GM21526 (cell line): Measurements from ENCODE around the gene COL20A1.
"Not testable (repeated sequence)": the region's sequence is repeated elsewhere in the genome, so short reads cannot be mapped to it uniquely, and the experiment has no call there.

Experiments used
- ATAC-seq: cut with Tn5 transposase; IDR thresholded peaks from one replicate; pipeline ENCODE4 v1.9.1; 2021; ENCODE audit warnings: moderate library complexity; ENCODE audit not compliant: unreplicated experiment, low FRiP score

The COL20A1 gene

DNA sequence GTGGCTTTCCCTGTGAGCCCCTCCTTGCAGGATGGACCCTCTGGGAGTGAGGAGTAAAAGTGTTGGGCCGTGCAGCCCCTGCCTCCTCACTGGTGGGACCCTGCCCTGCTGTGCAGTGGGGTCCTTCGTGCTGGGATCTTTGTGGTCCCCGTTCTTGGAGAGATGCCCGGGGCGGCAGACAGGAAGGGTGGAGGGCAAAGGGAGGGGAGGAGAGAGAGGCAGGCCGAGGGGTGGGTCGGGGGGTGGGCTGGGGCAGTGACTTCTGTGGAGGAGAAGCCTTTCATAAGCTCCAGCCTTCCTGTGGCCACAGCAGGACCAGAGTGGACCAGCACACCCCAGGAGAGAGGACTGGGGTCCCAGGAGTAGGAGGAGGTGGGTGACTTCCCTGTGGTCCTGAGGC is at the start of gene COL20A1:
Gene COL20A1, plus strand, starts transcription at position 283 of the 400 bp plus-strand sequence. CDS start 1,922 bp downstream, outside the sequence.
- no peak for ATAC-seq

DNA sequence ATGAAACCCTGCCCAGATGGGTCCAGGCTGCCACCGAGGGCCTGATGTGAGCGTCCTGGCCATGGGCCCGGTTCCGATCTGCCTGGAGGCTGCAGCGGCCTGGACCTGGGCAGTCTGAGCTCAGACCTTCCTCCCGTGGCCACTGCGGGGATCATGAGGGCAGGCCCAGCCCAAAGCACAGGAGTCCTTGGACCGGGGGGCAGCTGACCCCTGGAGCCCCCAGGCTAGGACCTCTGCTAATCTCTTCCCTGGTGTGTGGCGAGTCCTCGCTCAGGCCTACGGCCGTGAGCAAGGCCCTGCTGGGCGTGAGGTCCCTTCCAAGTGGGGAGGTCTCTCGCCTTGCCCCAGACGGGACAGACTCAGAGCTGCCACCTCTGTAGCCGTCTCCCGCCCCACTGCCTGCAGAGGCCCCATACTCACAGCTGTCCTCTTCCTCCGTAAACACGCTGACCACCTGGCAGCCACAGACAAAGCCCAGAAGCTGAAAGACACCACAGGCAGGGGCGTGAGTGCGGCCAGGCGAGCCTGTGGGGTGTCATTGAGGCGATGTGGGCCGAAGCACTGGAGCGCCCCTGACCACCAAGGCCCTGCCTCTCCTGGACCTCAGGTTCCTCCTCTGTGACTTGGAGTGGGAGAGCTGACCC is 49.3 kb upstream of the COL20A1 start:
- no peak for ATAC-seq

DNA sequence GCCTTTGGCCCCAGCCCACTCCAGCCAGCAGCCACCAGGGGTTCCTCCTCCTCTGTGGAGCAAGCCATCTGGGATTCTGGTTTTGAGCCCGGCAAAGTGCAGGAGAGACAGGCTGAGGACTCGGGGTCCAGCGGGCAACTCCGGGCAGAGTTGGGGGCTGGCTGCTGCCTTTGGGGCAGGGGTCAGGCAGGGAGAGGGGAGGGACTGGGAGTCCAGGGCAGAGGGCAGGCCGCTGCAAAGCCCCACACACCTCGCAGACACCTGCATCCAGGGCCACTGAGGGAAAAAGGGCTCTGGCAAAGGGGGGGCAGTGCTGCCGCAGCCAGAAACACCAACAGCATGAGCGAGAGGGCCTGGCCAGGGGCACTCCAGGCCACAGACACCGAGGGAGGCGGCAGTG is 48.5 kb upstream of the COL20A1 start:
- no peak for ATAC-seq

DNA sequence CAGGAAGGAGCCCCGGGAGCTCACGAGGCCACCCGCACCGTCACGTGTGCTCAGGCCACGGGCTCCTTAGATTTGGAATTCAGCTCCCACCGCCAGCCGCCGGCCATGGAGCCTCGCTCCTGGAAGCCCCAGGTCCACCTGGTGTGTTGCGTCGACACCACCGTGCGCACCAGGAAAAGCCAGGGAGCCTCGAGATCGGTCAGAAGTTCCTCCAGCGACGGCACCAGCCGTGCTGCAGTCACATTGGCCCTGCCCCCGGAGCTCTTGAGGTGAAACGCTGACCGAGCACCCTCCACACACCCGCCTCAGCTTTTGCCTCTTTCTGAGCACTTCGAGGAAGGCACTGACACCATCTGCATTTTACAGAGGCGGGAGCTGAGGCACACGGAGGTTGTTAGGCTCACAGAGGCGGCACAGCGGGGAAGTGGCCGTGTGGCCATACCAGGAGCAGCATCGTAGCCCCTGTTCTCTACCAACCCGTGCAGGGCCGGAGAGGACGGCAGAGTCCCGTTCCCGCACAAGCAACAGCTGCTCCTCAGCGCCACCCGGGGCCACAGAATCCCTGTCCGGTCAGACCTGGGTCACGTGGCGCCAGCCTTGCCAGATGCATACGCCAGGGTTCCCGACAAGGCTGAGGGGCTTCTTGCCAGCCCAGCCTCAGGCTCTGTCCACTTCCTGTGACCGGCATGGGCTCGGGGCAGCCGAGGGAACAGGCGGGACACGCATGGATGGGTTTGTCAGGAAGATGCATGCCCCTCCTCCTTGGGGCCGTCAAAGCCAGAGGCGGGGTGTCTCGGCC is 46.3 kb upstream of the COL20A1 start:
- no peak for ATAC-seq

DNA sequence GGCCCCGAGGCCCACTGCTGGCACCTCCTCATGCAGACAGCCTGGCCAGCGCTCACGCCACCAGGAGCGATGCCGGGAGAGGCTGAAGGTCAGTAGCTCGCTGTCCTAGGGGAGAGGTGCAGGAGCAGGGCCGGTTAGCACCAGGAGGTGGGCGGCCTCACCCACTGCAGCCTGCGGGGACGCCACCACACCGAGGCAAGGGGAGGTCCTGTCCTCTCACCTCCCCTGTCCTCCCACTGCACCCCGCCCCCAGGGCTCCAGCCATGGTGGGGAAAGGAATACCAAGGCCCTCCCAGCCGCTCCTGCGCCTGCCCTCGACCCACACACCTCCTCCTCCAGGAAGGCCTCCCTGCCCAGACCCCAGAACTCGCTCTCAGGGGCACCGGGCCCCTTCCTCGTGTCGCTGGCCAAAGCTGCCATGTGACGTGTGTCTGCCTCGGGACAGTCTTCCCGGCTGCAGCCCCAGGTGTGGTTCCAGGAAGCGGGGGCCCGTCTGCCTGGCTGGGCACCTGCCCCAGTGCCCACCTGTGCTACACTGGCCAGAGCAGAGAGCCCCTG is 45.2 kb upstream of the COL20A1 start:
- no peak for ATAC-seq

DNA sequence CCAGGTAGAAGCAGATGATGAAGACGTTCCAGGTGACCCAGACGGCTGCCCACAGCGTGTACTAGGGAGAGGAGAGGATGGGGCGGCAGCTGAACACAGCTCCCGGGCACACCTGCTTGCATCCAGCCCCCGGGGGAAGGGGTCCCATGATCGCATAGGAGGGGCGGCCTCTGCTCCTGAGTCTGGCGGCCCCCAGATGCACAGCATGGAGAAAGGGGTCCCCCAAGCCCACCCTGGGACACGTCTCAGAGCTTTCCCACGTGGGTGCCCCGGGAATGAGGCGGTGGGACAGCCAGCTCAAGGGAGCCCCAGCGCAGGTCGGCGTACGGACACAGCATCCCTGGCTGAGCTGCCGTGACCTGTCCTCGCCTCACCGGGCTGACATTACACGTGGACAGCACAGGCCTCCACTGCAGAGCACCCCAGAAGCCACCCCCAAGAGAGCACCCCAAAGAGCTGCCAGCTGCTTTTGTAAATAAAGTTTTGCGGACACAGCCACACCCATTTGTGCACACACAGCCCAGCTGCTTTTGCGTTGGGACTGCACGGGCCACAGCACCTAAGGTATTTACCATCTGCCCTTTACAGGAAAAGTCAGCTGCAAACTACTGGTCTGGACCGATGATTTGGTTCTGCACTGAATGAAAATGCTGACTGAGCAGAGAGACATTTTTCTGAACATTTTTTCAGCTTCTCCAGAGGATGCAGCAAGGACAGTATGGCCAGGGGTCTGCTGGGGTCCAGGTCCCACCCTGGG is 44.0 kb upstream of the COL20A1 start:
- ATAC-seq = no peak

DNA sequence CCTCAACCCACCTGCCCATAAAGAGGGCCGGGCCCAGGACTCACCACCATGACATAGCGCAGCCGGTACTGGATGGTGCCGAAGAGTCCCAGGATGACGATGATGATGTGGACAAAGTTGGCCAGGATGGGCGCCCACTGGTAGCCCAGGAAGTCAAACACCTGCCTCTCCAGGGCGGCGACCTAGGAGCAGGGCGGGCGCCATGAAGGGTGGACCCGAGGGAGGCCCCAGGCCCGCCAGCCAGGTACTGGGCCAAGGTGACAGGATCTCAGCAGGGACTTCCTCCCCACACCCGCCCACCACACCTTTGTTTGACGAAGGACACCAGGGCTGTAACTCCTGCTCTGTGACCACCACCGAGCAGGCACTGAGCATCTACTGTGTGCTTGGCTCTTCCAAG is 43.1 kb upstream of the COL20A1 start:
- no peak for ATAC-seq

DNA sequence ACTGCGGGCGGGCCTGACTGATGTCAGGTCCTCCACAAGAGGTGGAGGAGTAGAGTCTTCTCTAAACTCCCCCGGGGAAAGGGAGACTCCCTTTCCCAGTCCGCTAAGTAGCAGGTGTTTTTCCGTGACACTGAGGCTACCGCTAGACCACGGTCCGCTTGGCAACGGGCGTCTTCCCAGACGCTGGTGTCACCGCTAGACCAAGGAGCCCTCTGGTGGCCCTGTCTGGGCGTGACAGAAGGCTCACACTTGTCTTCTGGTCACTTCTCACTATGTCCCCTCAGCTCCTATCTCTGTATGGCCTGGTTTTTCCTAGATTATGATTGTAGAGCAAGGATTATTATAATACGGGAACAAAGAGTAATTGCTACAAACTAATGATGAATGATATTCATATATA is 41.6 kb upstream of the COL20A1 start:
- not testable (repeated sequence) for ATAC-seq

DNA sequence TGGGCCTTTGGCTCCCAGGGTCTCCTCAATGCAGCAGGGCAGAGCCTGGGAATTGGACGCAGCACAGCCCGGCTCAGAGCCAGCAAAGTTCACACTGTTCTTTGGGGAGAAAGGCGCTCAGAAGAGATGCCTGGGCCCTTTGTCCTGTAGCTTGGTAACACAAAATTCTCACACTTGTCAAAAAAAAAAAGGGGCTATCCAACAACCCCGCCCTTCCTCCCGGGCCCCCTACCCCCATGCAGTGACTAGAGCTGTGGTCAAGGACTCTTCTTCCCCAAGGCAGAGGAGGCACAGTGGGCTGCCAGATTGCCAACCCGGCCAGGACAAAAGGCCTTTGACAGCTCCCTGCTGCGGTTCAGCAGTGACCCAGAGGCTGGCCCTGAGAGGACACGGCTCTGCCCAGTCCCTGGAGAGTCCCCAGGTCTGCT is 40.7 kb upstream of the COL20A1 start:
- ATAC-seq = no peak

DNA sequence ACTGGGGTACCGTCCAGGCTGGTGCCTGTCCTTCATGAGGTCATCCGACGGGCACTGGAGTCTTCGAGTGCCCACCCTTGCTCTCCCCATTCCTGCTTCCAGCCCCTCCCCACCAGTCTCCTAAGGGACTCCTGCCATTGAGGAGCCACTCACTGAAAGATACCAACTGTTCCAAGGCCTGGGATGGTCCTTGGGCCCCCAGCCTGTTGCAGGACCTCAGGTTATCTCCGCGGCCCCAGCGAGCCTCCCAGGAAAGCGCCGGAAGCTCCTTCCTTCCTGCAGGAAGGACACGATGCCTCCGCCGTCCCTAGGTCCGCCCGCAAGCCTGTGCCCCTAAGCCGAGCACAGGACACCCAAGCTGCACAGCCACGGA is 39.9 kb upstream of the COL20A1 start:
- no peak for ATAC-seq

DNA sequence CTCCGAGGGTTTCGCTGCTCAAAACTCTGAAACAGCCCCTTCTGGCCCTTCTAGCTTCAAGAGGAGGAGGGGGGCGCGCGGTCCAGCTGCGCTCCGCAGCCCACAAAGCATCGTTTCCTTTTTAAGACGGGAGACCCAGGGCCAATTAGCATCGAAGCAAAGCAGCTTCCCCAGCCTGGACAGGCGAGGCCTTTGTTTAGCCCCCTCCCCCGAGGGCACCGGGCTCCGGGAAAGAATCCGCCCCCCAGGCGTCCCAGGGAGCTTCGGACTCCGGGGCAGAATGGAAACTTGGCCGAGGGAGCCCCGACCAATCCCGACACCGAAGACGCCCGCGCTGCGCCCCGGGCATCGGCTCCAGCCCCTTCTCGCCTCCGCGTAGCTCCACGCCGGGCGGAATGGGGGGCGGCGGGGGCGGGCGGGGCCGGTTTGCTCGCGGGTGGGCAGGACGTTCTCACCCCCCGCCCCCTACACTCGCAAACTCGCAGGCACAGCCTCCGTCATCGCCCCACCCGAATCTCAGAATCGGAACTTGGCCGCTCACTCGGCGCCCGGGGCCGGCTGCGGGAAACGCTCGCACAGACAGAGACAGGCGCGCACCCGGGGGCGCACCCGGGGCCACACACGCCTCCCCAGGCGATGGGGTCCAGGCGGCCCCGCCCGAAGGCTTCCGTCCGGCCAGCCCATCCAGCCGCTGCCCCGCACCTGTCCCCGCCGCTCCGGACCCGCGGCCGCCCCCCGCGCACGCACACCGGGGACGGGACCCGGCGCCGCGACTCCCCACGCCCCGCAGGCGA is 39.4 kb upstream of the COL20A1 start:
- ATAC-seq = no peak

DNA sequence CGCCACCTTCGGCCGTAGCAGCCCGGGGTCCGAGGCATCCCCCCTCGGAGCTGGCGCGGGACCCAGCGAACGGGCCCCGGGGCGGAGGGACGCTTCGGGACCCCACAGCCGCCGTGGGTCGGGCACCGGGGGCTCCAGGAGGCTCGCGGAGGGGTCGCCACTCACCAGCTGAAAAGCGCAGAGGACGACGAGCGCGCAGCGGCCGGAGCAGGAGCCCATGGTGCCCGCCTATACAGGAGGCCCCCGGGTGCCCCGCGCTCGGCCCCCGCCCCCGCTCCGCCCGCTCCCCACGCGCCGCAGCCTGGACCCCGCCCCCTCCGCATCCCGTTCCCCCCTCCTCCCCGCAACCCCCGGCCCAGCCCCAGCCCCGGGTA is 38.8 kb upstream of the COL20A1 start, which contains the start of gene NKAIN4:
Gene NKAIN4, minus strand, starts transcription at position 232 of the 374 bp plus-strand sequence. Its CDS starts 13 bp downstream, at position 219.
- ATAC-seq = no peak

DNA sequence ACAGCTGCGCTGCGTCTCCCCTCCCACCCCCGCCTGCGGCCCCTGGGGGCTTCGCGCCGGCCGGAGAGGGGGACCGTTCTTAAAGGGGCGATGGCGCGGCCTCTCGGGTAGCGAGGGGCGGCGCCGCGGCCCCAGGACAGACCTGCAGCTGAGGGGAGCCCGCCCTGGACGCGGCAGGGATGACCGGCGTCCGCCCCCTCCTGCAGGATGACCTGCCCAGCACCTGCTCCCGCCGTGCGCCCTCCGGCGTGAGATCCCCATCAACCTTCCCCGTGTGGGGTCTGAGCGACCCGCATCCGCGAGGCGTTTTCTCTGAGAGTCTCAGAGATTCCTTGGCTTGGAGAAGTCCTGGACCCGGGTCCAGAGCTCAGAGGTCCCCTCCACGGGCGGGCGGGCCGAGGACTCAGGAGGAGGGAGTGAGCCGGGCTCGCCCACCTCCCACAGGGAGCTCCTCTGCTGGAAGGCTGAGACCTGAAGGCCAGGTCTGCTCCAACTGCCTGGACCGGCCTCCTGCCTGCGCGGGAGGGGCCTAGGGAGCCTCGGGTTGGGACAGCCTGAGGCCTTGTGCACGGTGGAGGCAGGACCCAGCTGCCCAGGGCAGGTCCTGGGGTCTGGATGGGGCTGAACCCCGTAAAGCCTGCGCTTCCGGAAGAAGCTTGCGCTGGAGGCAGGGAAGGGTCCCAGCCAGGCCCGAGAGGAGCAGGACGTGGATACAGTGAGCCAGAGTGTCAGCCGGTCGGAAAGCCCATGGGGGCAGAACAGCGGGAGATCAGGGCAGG is 38.2 kb upstream of the COL20A1 start:
- no peak for ATAC-seq

DNA sequence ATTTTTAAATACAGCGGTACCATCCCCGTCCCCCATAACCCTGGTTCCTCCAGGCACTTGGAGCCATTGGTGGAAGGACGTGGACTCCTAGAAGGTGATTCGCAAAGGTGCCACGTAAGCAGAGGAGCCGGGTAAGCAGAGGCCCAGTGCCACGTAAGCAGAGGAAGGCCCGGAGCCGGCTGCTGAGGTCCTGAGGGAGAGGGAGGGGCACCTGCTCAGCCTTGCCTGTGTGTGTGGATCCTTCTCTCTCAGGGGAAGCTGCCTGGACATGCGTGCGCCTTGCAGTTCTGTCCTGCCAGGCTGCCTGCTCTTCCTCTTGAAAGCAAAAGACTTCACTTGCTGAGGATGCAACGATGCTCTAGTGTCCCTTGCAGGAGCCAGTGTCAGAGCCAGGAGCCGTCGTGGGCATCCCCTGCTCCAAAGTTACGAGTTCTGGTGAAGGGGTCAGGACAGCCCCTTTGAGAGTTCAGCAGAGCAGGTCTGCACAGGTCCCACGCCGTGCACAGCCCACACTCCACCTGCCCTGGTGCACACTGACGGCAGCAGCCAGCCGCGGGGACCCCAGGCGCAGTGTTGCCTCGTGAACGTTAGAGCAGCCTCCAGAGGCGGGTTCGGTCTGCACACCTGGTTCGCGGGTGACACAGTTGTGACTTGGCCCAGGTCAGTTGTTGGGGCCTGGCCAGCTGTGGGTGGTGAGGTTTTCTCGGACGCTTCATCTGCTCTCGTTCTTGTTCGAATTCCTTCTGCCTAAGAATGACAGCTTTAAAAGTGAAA is 36.9 kb upstream of the COL20A1 start:
- no peak for ATAC-seq

DNA sequence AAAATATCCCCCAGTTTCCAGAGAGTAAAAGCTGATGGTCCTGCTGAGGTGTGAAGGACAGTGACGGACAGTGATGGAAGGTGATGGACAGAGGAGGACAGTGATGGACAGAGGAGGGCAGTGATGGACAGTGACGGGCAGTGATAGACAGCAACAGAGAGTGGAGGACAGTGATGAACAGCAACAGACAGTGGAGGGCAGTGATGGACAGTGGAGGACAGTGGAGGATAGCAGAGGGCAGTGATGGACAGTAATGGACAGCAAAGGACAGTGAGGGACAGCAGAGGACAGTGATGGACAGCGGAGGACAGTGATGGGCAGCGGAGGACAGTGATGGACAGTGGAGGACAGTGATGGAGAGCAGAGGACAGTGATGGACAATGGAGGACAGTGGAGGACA is 36.0 kb upstream of the COL20A1 start:
- ATAC-seq = no peak

DNA sequence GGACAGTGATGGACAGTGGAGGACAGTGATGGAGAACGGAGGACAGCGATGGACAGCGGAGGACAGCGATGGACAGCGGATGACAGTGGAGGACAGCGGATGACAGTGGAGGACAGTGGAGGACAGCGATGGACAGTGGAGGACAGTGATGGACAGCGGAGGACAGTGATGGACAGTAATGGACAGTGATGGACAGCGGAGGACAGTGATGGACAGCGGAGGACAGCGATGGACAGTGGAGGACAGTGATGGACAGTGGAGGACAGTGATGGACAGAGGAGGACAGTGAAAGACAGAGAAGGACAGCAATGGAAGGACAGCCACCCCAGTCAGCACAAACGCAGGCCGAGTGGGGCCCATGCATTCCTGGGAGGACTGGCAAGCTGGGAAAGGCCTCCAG is 35.4 kb upstream of the COL20A1 start:
- ATAC-seq = no peak

DNA sequence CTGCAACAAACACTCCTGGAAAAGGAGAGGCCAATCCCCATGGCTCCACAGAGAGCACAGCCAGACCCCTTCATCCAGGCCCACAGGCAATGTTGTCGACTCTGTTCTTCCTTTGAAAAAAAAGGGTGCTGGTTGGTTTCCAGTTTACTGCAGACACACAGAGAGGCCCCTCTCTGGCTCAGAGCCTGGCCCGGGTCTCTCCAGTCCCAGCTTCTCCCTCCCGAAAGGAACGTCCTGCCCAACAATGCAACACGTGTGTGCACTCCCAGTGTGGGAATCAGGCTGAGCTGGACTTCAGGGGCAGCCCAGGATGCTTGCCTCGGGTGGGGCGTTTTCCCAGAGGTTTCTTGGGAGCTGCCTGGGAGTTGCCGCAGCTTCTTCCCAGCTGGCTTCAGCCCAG is 34.2 kb upstream of the COL20A1 start:
- ATAC-seq = no peak

DNA sequence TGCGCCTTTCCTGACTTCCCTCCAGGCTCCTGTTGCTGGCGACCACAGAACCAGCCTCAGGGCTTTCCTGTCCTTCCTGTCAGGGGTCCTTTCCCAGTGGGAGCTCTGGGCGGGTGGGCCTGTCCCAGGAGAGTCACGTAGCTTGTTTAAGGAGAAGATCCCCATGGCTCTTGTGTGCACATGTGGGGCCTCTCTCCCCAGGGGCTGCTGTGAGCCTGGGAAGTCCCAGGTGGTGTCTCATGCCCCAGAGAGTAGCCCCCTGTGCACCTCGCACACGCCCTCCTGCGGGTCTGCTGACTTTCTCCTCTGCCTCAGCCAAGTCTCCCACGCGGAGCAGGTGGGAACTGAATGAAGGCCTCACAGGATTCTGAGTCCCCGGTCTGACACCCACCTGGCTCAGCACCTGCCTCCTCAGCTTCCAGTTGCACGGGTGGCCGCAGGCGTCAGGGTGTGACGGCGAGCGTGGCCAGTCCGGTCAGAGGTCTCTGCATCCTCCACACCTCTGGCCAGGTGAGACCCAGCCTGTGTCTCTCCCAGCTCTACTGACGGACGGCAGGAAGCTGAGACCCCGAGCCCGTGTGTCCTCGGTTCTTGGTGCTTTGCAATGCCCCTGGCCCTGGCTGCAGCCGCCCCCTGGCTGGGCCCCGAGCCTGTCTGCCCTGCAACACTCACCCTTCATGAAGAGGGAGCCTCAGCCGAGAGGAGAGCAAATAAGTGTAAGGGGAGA is 33.1 kb upstream of the COL20A1 start:
- no peak for ATAC-seq
